CD14-positive monocyte (primary cell): ENCODE results near the gene RHOD. TPM values are rescaled to one million over a fixed set of nuclear protein-coding genes. Genes with fewer than 3 reads are reported as not detected.

ENCODE experiments used
- DNase-seq, 3 donors: peaks; one replicate each; pipeline ENCODE4 v3.0.0-alpha.2; 2011 to 2022
- H2AFZ ChIP-seq: 2 replicates; pipeline ENCODE4 v1.6.0; 2012; ENCODE audit warnings: mild to moderate bottlenecking, low read depth, low read length, inconsistent platforms; ENCODE audit not compliant: insufficient read depth, poor library complexity, severe bottlenecking
- H3K27ac ChIP-seq, 2 donors: 1 replicate in 1 of 2; 2 replicates in 1 of 2; pipeline ENCODE4 v1.5.1; 2012 to 2013; ENCODE audit warnings: low read length in 2 of 2, control low read depth in 1 of 2, inconsistent platforms in 1 of 2, low read depth in 1 of 2, mild to moderate bottlenecking in 1 of 2
- H3K27me3 ChIP-seq, 2 donors: one replicate each; pipeline versions ENCODE4 v1.6.0 to v1.6.1; 2011 to 2013; ENCODE audit warnings: low read length in 2 of 2; ENCODE audit not compliant: control insufficient read depth in 2 of 2, insufficient read depth in 2 of 2
- H3K36me3 ChIP-seq, 2 donors: replicated peaks in 1 of 2; 1 replicate in 1 of 2; 2 replicates in 1 of 2; pipeline versions ENCODE4 v1.5.1 to v1.6.1; 2012 to 2013; ENCODE audit warnings: low read length in 2 of 2, control low read depth in 1 of 2, inconsistent platforms in 1 of 2, mild to moderate bottlenecking in 1 of 2; ENCODE audit not compliant: insufficient read depth in 2 of 2, control insufficient read depth in 1 of 2
- H3K4me1 ChIP-seq, 2 donors: 1 replicate in 1 of 2; 2 replicates in 1 of 2; pipeline versions ENCODE4 v1.5.1 to v1.6.1; 2012 to 2013; ENCODE audit warnings: low read length in 2 of 2, control low read depth in 1 of 2, inconsistent platforms in 1 of 2, mild to moderate bottlenecking in 1 of 2, moderate library complexity in 1 of 2; ENCODE audit not compliant: insufficient read depth in 2 of 2, control insufficient read depth in 1 of 2
- H3K4me2 ChIP-seq: replicated peaks from 2 replicates; pipeline ENCODE3; 2012; ENCODE audit warnings: low read length, moderate library complexity, mild to moderate bottlenecking; ENCODE audit not compliant: poor library complexity, severe bottlenecking; ENCODE audit errors: extremely low read depth
- H3K4me3 ChIP-seq, 3 experiments: fragments of 200-600 bp in 1 of 3; sonication (generic) in 1 of 3; replicated peaks in 1 of 3; 1 replicate in 2 of 3; 2 replicates in 1 of 3; pipeline ENCODE4 v1.5.1; 2011 to 2013; ENCODE audit warnings: low read length in 3 of 3, mild to moderate bottlenecking in 3 of 3, control low read depth in 2 of 3, low read depth in 2 of 3, inconsistent platforms in 1 of 3, moderate library complexity in 1 of 3
- H3K79me2 ChIP-seq: 2 replicates; pipeline ENCODE4 v1.6.0; 2012; ENCODE audit warnings: mild to moderate bottlenecking, control low read depth, inconsistent platforms, low read length, moderate library complexity; ENCODE audit not compliant: insufficient read depth
- H3K9ac ChIP-seq: 2 replicates; pipeline ENCODE4 v1.6.0; 2017; ENCODE audit warnings: low read length, mild to moderate bottlenecking; ENCODE audit not compliant: insufficient read depth, poor library complexity, severe bottlenecking
- H3K9me3 ChIP-seq, 2 donors: replicated peaks in 1 of 2; 1 replicate in 1 of 2; 2 replicates in 1 of 2; pipeline versions ENCODE4 v1.5.1 to v1.6.1; 2012 to 2013; ENCODE audit warnings: low read length in 2 of 2, control low read depth in 1 of 2; ENCODE audit not compliant: control insufficient read depth in 1 of 2, insufficient read depth in 1 of 2
- H4K20me1 ChIP-seq: 2 replicates; pipeline ENCODE4 v1.6.0; 2012; ENCODE audit warnings: mild to moderate bottlenecking, low read length, control low read depth, moderate library complexity; ENCODE audit not compliant: insufficient read depth
- H3K27ac Mint-ChIP-seq, 7 donors: one replicate each; pipeline ENCODE4 v1.8.0; 2020; ENCODE audit warnings: mild to moderate bottlenecking in 7 of 7, mixed read lengths in 7 of 7, moderate library complexity in 6 of 7, inconsistent platforms in 2 of 7
- H3K27me3 Mint-ChIP-seq, 3 donors: one replicate each; pipeline ENCODE4 v1.8.0; 2021 to 2022; ENCODE audit warnings: low read depth in 3 of 3, mild to moderate bottlenecking in 3 of 3, mixed read lengths in 3 of 3, moderate library complexity in 3 of 3, inconsistent platforms in 1 of 3
- H3K36me3 Mint-ChIP-seq, 2 donors: one replicate each; pipeline ENCODE4 v1.8.0; 2020; ENCODE audit warnings: mixed read lengths in 2 of 2, inconsistent platforms in 1 of 2, mild to moderate bottlenecking in 1 of 2
- H3K4me1 Mint-ChIP-seq: one replicate; pipeline ENCODE4 v1.8.0; 2020; ENCODE audit warnings: mild to moderate bottlenecking, mixed read lengths
- H3K4me3 Mint-ChIP-seq, 2 donors: one replicate each; pipeline ENCODE4 v1.8.0; 2020; ENCODE audit warnings: mild to moderate bottlenecking in 2 of 2, mixed read lengths in 2 of 2, moderate library complexity in 1 of 2
- H3K9me3 Mint-ChIP-seq, 7 donors: one replicate each; pipeline ENCODE4 v1.8.0; 2020 to 2022; ENCODE audit warnings: mixed read lengths in 7 of 7, mild to moderate bottlenecking in 6 of 7, moderate library complexity in 6 of 7, inconsistent platforms in 2 of 7
- WGBS: methylation state at CpG from one replicate; pipeline ENCODE4 v1.1.5; 2013; ENCODE audit warnings: missing lambda C conversion rate; ENCODE audit not compliant: insufficient coverage; 5-methylcytosine and 5-hydroxymethylcytosine counted together
- intact Hi-C, 2 donors: fragments of 100-400 bp; cut with micrococcal nuclease; formaldehyde crosslinking; loops; one replicate each; pipeline versions ENCODE4 v1.15.0 to v1.15.1; 2023
- polyA plus RNA-seq, 3 donors: library from polyadenylated mRNA; depleted of rRNA in 1 of 3; unstranded in 2 of 3; stranded (reverse) in 1 of 3; fragments of 300-500 nt in 2 of 3; fragments of >200 nt in 1 of 3; fragmentation: Illumina TruSeq in 2 of 3; gene quantifications; 1 replicate in 2 of 3; 2 replicates in 1 of 3; pipeline ENCODE4 v1.2.3, GENCODE V29; 2012 to 2021
- TF ChIP-seq, protein P1 (sequence below): fragments of 200-600 bp; IDR thresholded peaks from one replicate; pipeline ENCODE4 v1.8.0; 2022; ENCODE audit warnings: antibody characterized with exemption, mild to moderate bottlenecking

Gene RHOD
- polyA plus RNA-seq, 3 donors, result not detected

DNA sequence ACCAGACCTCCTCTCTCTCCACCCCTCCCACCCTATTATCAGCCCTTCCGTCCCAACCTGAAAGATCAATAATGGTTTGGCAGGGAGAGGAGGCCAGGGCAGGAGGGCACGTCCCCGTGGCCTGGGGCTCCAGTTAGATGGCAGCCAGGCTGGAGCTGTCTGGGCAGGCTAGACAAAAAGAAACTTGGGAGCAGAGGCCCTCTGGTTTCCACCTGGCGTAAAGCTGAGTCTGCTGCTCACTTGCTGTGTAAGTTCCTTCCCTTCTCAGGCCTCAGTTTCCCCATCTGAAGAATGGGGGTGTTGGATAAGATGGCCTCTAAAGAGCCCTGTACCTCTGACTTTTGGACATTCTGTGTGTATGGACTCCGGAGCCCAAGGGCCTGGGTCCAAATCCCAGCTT is 3.8 kb upstream of the RHOD start:
- WGBS, result 83% methylated on average over 2 of the region's 5 CpGs
- H3K9me3 Mint-ChIP-seq, result peaks cover 0 to 7% (median 0%) of the 10 kb centered on the region in 7 donors
- Histone ChIP-seq H4K20me1 (no peaks in the 10 kb centered on the region), H3K4me1 (peaks cover 5 to 8% of the 10 kb centered on the region in 2 donors), H3K79me2 (no peaks in the 10 kb centered on the region), H3K36me3 (no peaks in the 10 kb centered on the region), H3K27ac (no peak overlapping the region), H3K27me3 (peaks cover 12 to 30% of the 10 kb centered on the region in 2 donors), H3K4me3 (no peak overlapping the region), H3K4me2 (no peak overlapping the region), H3K9ac (no peak overlapping the region), H3K9me3 (no peaks in the 10 kb centered on the region), H2AFZ (no peak overlapping the region)
- TF ChIP-seq, protein P1, sequence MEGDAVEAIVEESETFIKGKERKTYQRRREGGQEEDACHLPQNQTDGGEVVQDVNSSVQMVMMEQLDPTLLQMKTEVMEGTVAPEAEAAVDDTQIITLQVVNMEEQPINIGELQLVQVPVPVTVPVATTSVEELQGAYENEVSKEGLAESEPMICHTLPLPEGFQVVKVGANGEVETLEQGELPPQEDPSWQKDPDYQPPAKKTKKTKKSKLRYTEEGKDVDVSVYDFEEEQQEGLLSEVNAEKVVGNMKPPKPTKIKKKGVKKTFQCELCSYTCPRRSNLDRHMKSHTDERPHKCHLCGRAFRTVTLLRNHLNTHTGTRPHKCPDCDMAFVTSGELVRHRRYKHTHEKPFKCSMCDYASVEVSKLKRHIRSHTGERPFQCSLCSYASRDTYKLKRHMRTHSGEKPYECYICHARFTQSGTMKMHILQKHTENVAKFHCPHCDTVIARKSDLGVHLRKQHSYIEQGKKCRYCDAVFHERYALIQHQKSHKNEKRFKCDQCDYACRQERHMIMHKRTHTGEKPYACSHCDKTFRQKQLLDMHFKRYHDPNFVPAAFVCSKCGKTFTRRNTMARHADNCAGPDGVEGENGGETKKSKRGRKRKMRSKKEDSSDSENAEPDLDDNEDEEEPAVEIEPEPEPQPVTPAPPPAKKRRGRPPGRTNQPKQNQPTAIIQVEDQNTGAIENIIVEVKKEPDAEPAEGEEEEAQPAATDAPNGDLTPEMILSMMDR, result no peak
- H3K4me3 Mint-ChIP-seq, result peak overlapping the region in 1 of 2 donors; percentile 46
- peaks cover 32 to 41% (median 37%) of the 10 kb centered on the region in 3 donors for H3K27me3 Mint-ChIP-seq
- intact Hi-C loops, result no loop called here
- H3K36me3 Mint-ChIP-seq, result no peaks in the 10 kb centered on the region
- no peak overlapping the region for H3K27ac Mint-ChIP-seq
- H3K4me1 Mint-ChIP-seq, result peaks cover 7% of the 10 kb centered on the region
- no peak for DNase-seq

DNA sequence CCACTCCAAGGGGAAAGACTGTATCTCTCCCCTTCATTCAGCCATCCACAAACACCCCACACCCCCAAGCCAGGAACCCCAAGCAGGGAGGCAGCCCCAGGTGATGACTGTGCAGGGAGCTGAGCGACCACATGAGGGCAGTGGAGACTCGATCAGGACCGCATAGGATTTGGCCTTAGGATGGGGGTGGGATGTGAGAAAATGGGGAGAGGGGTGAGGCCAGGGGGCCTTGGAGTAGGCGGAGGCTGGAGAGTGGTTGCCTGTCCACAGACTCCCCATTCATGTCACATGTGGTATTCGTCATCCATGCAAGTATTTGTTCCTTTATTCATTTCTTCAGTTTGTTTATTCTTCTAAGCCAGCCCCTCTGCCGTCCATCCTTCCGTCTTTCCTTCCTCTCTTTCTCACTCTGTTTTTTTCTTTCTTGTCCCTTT is 2.7 kb upstream of the RHOD start:
- Histone ChIP-seq H3K27ac (no peak overlapping the region), H2AFZ (no peak overlapping the region), H3K4me1 (peaks cover 5 to 8% of the 10 kb centered on the region in 2 donors), H3K36me3 (no peaks in the 10 kb centered on the region), H3K4me2 (no peak overlapping the region), H3K27me3 (peaks cover 12 to 30% of the 10 kb centered on the region in 2 donors), H4K20me1 (no peaks in the 10 kb centered on the region), H3K9ac (no peak overlapping the region), H3K79me2 (no peaks in the 10 kb centered on the region), H3K4me3 (no peak overlapping the region), H3K9me3 (no peaks in the 10 kb centered on the region)
- H3K4me3 Mint-ChIP-seq, result no peak overlapping the region
- DNase-seq, result peak in 2 of 3 donors; percentile 17 to 20
- no peaks in the 10 kb centered on the region for H3K36me3 Mint-ChIP-seq
- H3K27me3 Mint-ChIP-seq, result peaks cover 32 to 49% (median 42%) of the 10 kb centered on the region in 3 donors
- WGBS, result 42% methylated on average over 2 of the region's 7 CpGs
- TF ChIP-seq, protein P1, result peak; percentile 59
- H3K4me1 Mint-ChIP-seq, result peaks cover 7% of the 10 kb centered on the region
- H3K27ac Mint-ChIP-seq, result peak overlapping the region in 3 of 7 donors; percentile 1 to 54 (median 11)
- peaks cover 0 to 7% (median 0%) of the 10 kb centered on the region in 7 donors for H3K9me3 Mint-ChIP-seq
- intact Hi-C loops, result no loop called here
